ENCODE results near the gene PRDX5. TPM values are rescaled to one million over a fixed set of nuclear protein-coding genes. Genes with fewer than 3 reads are reported as not detected.

PRDX5 gene
- total and polyA plus RNA-seq, 9 of the 15 experiments (the other 6 are each of a cell fraction or from before 2014, with no cell fraction given) = 40.8 to 327 (median 204) TPM

- TF ChIP-seq ZFP91 (CRISPR knock-in tag; IDR thresholded peaks at IDR 0.05) (peak; percentile 71; the same call in 1 of the 2 replicates), SUPT5H (IDR thresholded peaks at IDR 0.05) (peak; percentile 67; the same call in 1 of the 2 replicates), PYGO2 (tag; IDR thresholded peaks at IDR 0.05) (no peak), PBX2 (CRISPR knock-in tag; IDR thresholded peaks at IDR 0.05; ENCODE audit: low read depth) (no peak), PBX2 (tag; conservative IDR thresholded peaks at IDR 0.05; ENCODE audit: low read depth) (no peak), HDAC3 (IDR thresholded peaks at IDR 0.05; ENCODE audit: borderline replicate concordance, partially characterized antibody) (no peak), ZBTB33 (CRISPR knock-in tag; IDR thresholded peaks at IDR 0.05) (peak; percentile 34; the same call in 1 of the 2 replicates), CGGBP1 (CRISPR knock-in tag; IDR thresholded peaks at IDR 0.05) (no peak), FOXJ2 (tag; IDR thresholded peaks at IDR 0.05) (no peak), FOXP4 (CRISPR knock-in tag; IDR thresholded peaks at IDR 0.05; ENCODE audit: borderline replicate concordance) (no peak), SLC30A9 (CRISPR knock-in tag; IDR thresholded peaks at IDR 0.05) (no peak), THAP7 (CRISPR knock-in tag; IDR thresholded peaks at IDR 0.05) (no peak), SREBF2 (CRISPR knock-in tag; IDR thresholded peaks at IDR 0.05) (no peak), MXD1 (CRISPR knock-in tag; IDR thresholded peaks at IDR 0.05; ENCODE audit: borderline replicate concordance, poor library complexity, severe bottlenecking) (no peak), NRF1 (conservative IDR thresholded peaks at IDR 0.05 in 1 of 2, IDR thresholded peaks at IDR 0.05 in 1 of 2) (peak; percentile 55 to 62), BHLHE40 (IDR thresholded peaks at IDR 0.05; ENCODE audit: low read length) (peak; percentile 87)
Measured at GRCh38 chr11:64304316-64305072, 13.4 kb upstream of the PRDX5 start (continued).
